NCI-H2107 treated with DMSO at 0.1 percent for 48 hours (cell line): ENCODE data around the gene ACE2.

Experiments
- DNase-seq: peaks from one replicate; lab custom pipeline; 2025; ENCODE audit not compliant: unreplicated experiment; lab: John Stamatoyannopoulos, UW

Gene ACE2

GRCh38 chrX:15576019-15576418 is 24.7 kb downstream of the ACE2 start:
- DNase-seq: no peak

- DNase-seq: no peak
These were observed 26.7 kb downstream of the ACE2 start for GRCh38 chrX:15574017-15574416.

- DNase-seq: no peak
These were observed 30.6 kb downstream of the ACE2 start for GRCh38 chrX:15570145-15570544.

GRCh38 chrX:15567886-15568616 is 32.7 kb downstream of the ACE2 start:
- peak; percentile 34 for DNase-seq

- no peak for DNase-seq
These were observed 33.5 kb downstream of the ACE2 start for GRCh38 chrX:15567267-15567666.

GRCh38 chrX:15566244-15566643 is 34.5 kb downstream of the ACE2 start:
- DNase-seq: no peak

GRCh38 chrX:15564981-15565579 is 35.7 kb downstream of the ACE2 start:
- DNase-seq: peak; percentile 56

GRCh38 chrX:15563056-15563455 is 37.7 kb downstream of the ACE2 start:
- DNase-seq: no peak

- DNase-seq: no peak
These were observed 39.8 kb downstream of the ACE2 start for GRCh38 chrX:15560924-15561323.

- no peak for DNase-seq
These were observed 41.5 kb downstream of the ACE2 start for GRCh38 chrX:15559227-15559626.

GRCh38 chrX:15549189-15550012 is 51.4 kb downstream of the ACE2 start:
- DNase-seq: no peak

GRCh38 chrX:15547356-15547755 is 53.4 kb downstream of the ACE2 start:
- DNase-seq: no peak

GRCh38 chrX:15546745-15547144 is 54.0 kb downstream of the ACE2 start:
- DNase-seq: no peak

GRCh38 chrX:15530318-15530717 is 70.4 kb downstream of the ACE2 start:
- DNase-seq: no peak

GRCh38 chrX:15529165-15529564 is 71.6 kb downstream of the ACE2 start:
- DNase-seq: no peak

GRCh38 chrX:15525664-15526416 is 74.9 kb downstream of the ACE2 start:
- DNase-seq: peak; percentile 59

GRCh38 chrX:15524417-15524816 is 76.3 kb downstream of the ACE2 start:
- no peak for DNase-seq

- DNase-seq: no peak
These were observed 77.7 kb downstream of the ACE2 start for GRCh38 chrX:15523088-15523487.

- DNase-seq: no peak
These were observed 78.3 kb downstream of the ACE2 start for GRCh38 chrX:15522464-15522863.

- no peak for DNase-seq
These were observed 84.8 kb downstream of the ACE2 start for GRCh38 chrX:15515931-15516330.

- DNase-seq: no peak
These were observed 86.5 kb downstream of the ACE2 start for GRCh38 chrX:15514279-15514678.
